H7 (cell line): ENCODE measurements around the gene VPS8. TPM values are rescaled to one million over a fixed set of nuclear protein-coding genes. Genes with fewer than 3 reads are reported as not detected.

Source experiments
- DNase-seq: peaks from one replicate; pipeline ENCODE4 v3.0.0; 2012
- H3K27me3 ChIP-seq: 2 replicates; pipeline ENCODE4 v1.6.0; 2011; ENCODE audit warnings: mild to moderate bottlenecking, low read length; ENCODE audit not compliant: control insufficient read depth, insufficient read depth
- H3K36me3 ChIP-seq: replicated peaks from 2 replicates; pipeline ENCODE4 v1.5.1; 2011; ENCODE audit warnings: low read length; ENCODE audit not compliant: control insufficient read depth, insufficient read depth
- H3K4me3 ChIP-seq: 2 replicates; pipeline ENCODE4 v1.5.1; 2011; ENCODE audit warnings: low read depth, mild to moderate bottlenecking, control low read depth, low read length, moderate library complexity; ENCODE audit not compliant: insufficient read depth
- total RNA-seq: library from RNA; depleted of rRNA; stranded (reverse); fragments of >200 nt; shearing (Covaris generic); gene quantifications from 2 replicates; pipeline ENCODE4 v1.2.3, GENCODE V29; 2014

VPS8 gene
- total RNA-seq, 1 experiment from 2014 or later, result 20.3 TPM

- DNase-seq, result no peak
- Histone ChIP-seq H3K27me3 (peaks cover 8% of the 10 kb centered on the region; the same call in 1 of the 2 replicates), H3K36me3 (no peaks in the 10 kb centered on the region), H3K4me3 (no peak overlapping the region)
These were observed 2.2 kb downstream of the VPS8 start for GRCh38 chr3:184814214-184814613.

- no peak for DNase-seq
- Histone ChIP-seq H3K36me3 (no peaks in the 10 kb centered on the region), H3K27me3 (peaks cover 8% of the 10 kb centered on the region; the same call in 1 of the 2 replicates), H3K4me3 (no peak overlapping the region)
These were observed 3.3 kb downstream of the VPS8 start for GRCh38 chr3:184815046-184815930.

DNA sequence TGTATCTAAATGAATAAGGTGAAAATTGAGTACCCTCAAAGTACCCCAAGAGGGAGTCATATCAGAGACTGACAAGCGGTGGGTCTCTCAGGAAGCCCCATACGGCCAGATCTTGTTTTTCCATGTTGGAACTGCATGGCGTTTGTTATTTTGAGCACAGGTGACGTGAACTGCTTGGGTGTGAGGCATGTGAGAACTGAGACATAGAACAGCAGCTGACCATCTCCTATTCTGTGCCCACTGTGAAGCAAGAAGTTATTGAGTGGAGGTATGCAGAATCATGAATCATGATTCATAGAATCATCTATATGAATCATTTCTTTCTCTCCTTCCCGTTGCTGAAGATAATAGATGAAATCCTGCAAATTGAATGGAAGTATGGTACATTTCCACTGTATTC lies 4.6 kb downstream of the VPS8 start:
- DNase-seq, result no peak
- H3K27me3 ChIP-seq, result peaks cover 8% of the 10 kb centered on the region; the same call in 1 of the 2 replicates
- H3K36me3 ChIP-seq, result no peaks in the 10 kb centered on the region
- no peak overlapping the region for H3K4me3 ChIP-seq

DNA sequence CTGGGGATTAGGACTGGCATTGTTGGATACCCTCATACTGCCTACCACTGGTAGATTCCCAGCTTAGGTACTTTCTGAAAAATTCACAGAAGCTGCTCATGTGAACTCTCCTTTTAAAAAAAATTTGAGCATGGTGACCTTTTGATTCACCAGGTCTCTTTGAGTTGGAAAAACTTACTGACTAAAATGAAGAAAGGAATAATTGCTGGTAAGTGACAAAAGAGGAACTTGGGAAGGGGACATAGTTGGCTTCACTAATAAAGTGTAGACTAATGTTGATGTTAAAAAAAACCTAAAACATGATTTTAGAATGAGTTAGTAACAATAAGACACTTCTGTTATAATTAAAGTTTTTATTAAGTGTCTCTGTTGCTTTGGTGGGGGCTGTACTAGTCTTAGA lies 8.6 kb downstream of the VPS8 start:
- no peak for DNase-seq
- Histone ChIP-seq H3K36me3 (no peaks in the 10 kb centered on the region), H3K4me3 (no peak overlapping the region), H3K27me3 (no peaks in the 10 kb centered on the region)

- Histone ChIP-seq H3K27me3 (no peaks in the 10 kb centered on the region), H3K36me3 (no peaks in the 10 kb centered on the region), H3K4me3 (no peak overlapping the region)
- DNase-seq, result no peak
These were observed 9.1 kb downstream of the VPS8 start for GRCh38 chr3:184821034-184821433.

GRCh38 chr3:184822081-184822480 lies 10.1 kb downstream of the VPS8 start:
- Histone ChIP-seq H3K36me3 (no peaks in the 10 kb centered on the region), H3K4me3 (no peak overlapping the region), H3K27me3 (no peaks in the 10 kb centered on the region)
- no peak for DNase-seq

DNA sequence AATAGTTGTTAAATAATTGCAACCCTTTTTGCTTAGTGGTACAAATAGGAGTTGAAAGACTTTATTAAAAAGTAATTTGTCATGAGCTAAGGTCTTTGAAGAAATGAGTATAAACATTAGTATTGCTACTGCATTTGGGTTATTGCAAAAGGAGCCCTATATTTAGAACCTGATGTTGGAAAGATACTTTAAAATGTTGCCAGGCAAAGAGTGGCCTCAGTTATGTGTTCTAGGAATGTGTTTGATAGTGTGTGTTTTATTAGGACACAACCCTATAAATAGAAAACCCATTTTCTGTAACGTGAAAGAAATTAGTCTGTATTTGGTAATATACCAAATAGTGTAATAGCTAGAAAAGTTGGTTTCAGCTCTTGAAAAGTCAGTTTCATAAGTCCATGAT lies 10.7 kb downstream of the VPS8 start:
- H3K36me3 ChIP-seq, result no peaks in the 10 kb centered on the region; the same call in 1 of the 2 replicates
- no peak for DNase-seq
- H3K27me3 ChIP-seq, result no peaks in the 10 kb centered on the region
- no peak overlapping the region for H3K4me3 ChIP-seq

GRCh38 chr3:184823990-184824389 lies 12.0 kb downstream of the VPS8 start:
- no peak for DNase-seq

DNA sequence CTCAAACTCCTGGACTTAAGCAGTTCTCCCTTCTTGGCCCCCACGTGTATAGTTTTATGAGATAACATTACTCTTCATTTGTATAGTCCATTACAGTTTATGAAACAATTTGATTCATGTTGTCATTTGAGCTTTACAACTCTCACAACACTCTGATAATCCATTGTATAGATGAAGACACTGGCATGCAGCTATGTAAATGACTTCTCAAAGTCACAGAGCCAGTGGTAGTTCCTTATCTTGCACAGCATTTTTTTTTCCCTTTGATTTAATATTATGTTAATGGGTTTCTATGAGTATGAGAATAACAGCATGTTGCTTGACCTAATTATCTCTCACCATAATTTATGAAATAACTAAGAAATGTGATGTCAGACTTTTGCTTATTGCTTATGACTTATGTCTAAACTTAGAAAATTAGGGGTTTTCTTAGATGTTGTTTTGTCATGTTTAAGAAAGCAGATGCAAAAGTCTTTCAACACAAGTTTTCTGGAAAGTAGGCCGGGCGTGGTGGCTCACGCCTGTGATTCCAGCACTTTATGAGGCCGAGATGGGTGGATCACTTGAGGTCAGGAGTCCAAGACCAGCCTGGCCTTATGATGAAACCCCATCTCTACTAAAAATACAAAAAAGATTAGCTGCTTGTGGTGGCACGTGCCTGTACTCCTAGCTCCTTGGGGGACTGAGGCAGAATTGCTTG lies 13.3 kb downstream of the VPS8 start:
- H3K36me3 ChIP-seq, result no peaks in the 10 kb centered on the region; the same call in 1 of the 2 replicates
- no peak for DNase-seq
- H3K27me3 ChIP-seq, result no peaks in the 10 kb centered on the region
- no peak overlapping the region for H3K4me3 ChIP-seq

More at GRCh38 chr3:184823990-184824389, 12.0 kb downstream of the VPS8 start:
- no peak overlapping the region for H3K4me3 ChIP-seq
- no peaks in the 10 kb centered on the region; the same call in 1 of the 2 replicates for H3K36me3 ChIP-seq
- H3K27me3 ChIP-seq, result no peaks in the 10 kb centered on the region

- DNase-seq, result no peak
- Histone ChIP-seq H3K27me3 (no peaks in the 10 kb centered on the region), H3K4me3 (no peak overlapping the region), H3K36me3 (no peaks in the 10 kb centered on the region; the same call in 1 of the 2 replicates)
These were observed 15.6 kb downstream of the VPS8 start for GRCh38 chr3:184827572-184827971.

GRCh38 chr3:184832044-184832443 lies 20.1 kb downstream of the VPS8 start:
- DNase-seq, result no peak
- Histone ChIP-seq H3K4me3 (no peak overlapping the region), H3K27me3 (no peaks in the 10 kb centered on the region), H3K36me3 (no peaks in the 10 kb centered on the region; the same call in 1 of the 2 replicates)

DNA sequence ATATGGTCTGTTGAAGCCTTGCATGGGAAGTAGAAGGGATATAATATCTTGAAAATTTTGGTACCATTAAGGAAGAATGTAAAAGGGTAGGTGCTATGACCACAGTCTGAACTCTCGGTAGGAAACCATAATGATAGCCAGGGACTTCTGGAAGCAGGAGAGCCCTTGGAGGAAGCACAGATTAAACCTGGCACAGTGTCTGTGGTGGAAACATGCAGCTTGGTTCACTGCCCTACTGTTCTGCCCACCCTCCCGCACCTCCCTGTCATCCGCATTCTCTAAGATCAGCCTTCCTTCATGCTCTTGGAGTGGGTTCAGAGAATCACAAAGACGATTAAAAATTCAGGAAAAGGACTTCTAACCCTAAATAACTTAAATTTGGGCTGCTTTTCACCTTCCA lies 20.9 kb downstream of the VPS8 start:
- H3K36me3 ChIP-seq, result no peaks in the 10 kb centered on the region; the same call in 1 of the 2 replicates
- no peaks in the 10 kb centered on the region for H3K27me3 ChIP-seq
- H3K4me3 ChIP-seq, result no peak overlapping the region
- no peak for DNase-seq

DNA sequence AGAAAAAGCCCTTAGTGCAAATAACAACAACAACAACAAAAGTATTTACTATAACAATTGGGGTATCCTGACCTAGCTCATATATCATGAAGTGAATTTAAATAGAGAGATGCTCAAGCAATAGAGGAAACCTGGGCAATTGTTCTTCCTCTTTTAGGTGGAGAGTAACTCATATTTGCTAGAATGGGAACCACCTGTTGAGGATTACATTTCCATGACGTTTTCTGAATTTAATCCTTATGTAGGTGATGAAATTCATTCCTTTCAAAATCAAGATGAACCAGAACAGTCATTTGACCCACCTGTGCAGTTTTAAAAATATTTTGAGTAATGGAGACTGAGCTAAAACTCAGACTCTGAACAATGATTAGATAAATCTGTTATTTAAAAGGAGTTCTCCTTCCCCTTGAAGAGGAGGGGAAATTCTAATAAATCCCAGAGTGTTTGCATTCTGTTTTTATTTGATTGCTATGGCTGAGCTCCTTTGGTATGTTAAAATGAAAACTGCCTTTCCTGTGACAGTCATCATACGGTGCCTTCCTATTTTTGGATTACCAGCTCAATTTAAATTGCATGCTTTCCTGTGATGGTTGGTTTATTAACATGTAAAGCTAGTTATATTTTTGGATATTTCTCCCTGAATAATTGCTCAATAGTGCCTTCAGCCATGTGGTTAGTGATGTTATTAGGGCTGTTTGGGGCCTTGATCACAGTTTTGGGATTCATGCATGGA lies 24.3 kb downstream of the VPS8 start:
- Histone ChIP-seq H3K27me3 (no peaks in the 10 kb centered on the region), H3K4me3 (no peak overlapping the region), H3K36me3 (no peaks in the 10 kb centered on the region; the same call in 1 of the 2 replicates)
- no peak for DNase-seq

DNA sequence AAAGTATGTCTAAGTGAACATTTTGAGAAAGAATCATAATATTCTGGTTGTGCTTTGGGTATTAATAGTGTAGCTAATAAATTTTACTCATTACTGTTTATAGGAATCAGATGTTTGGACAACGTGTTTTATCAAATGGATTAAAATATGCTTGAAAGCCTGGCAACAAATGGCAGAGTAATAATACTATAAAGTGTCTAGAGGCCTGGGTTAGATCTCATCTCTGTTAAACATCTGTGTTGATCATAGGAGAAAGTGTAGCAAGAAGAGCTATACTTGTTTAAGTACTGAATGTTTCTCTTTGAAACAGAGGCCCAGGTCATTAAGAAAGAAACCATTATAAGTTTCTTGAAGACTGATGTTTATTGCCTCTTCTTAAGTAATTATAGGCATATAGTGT lies 30.5 kb downstream of the VPS8 start:
- DNase-seq, result no peak
- Histone ChIP-seq H3K27me3 (no peaks in the 10 kb centered on the region), H3K4me3 (no peak overlapping the region), H3K36me3 (no peaks in the 10 kb centered on the region; the same call in 1 of the 2 replicates)
